A673 (cell line): Measurements from ENCODE around the gene ABCA13.

ENCODE experiments used
- CTCF ChIP-seq: fragments of 300-800, 200-600 bp; sonication (generic); conservative IDR thresholded peaks from 2 replicates; pipeline ENCODE4 v1.5.1; 2017; ENCODE audit warnings: low read depth, mild to moderate bottlenecking, antibody characterized with exemption, low read length, moderate library complexity, mixed read lengths
- EZH2 ChIP-seq: fragments of 200-600 bp; sonication (generic); IDR thresholded peaks from 2 replicates; pipeline ENCODE4 v1.6.1; 2017; ENCODE audit warnings: borderline replicate concordance, low read depth, mild to moderate bottlenecking, mixed read lengths, antibody characterized with exemption, low read length; ENCODE audit not compliant: poor library complexity, severe bottlenecking

GRCh38 chr7:48147078-48147591, 24.1 kb upstream of the ABCA13 start:
- TF ChIP-seq EZH2 (no peak), CTCF (no peak)
